GM23338 (cell line): ENCODE results near the gene CD44.

ENCODE experiments used
- CTCF ChIP-seq, 2 experiments: fragments of 200-600 bp in 1 of 2; sonication (generic) in 1 of 2; conservative IDR thresholded peaks; 2 replicates each; pipeline versions ENCODE4 v1.5.1 to v1.6.1; 2016 to 2017; ENCODE audit warnings: antibody characterized with exemption in 2 of 2, low read depth in 2 of 2, mild to moderate bottlenecking in 2 of 2, moderate library complexity in 1 of 2
- EZH2 ChIP-seq: fragments of 200-600 bp; sonication (generic); IDR thresholded peaks from one replicate; pipeline ENCODE4 v1.8.0; 2017; ENCODE audit warnings: antibody characterized with exemption, mild to moderate bottlenecking, low read depth; ENCODE audit not compliant: unreplicated experiment
- POLR2AphosphoS5 ChIP-seq: IDR thresholded peaks from 2 replicates; pipeline ENCODE4 v1.6.1; 2016; ENCODE audit warnings: antibody characterized with exemption, low read depth

DNA sequence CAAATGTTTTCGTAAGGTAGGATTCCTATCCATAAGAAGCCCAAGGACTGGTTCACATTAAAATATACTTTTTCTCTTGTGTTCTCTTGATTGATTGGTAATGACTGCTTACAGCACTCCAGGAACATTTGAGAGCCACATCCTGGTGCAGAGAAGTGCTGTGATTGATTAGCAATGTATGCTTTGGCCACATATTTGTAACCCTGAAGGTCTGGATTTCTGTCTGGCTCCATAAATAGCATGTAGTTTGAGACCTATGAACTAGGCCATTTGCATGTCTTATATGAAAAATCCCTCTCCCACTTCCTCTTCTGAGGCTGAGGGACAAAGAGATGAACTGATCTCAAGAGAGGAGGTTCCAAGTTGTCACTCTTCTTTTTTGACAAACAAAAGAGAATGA lies 49.3 kb upstream of the CD44 start:
- TF ChIP-seq POLR2AphosphoS5 = no peak
- no peak for TF ChIP-seq EZH2
- TF ChIP-seq CTCF (conservative IDR thresholded peaks at IDR 0.05; ENCODE audit: low read depth in 2 of 2) = no peak
